ENCODE data around the gene ANKS1B.

Gene ANKS1B

DNA sequence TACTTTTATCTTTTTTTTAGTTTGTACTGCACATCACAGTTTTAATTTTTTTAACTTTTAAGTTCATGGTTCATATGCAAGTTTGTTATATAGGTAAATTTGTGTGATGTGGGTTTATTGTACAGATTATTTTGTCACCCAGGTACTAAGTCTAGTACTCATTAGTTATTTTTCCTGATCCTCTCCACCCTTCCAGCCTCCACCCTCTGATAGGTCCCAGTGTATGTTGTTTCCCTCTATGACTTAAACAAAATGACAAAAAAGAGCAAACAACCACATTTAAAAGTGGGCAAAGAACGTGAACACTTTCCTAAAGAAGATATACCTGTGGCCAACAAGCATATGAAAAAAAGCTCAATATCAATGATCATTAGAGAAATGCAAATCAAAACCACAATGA is 273.5 kb downstream of the ANKS1B start:
- Histone ChIP-seq H3K4me3 (ENCODE audit: low read depth, low read length) (no peak overlapping the region), H3K27me3 (replicated peaks) (no peaks in the 10 kb centered on the region), H3K27ac (no peak overlapping the region), H3K36me3 (replicated peaks) (no peaks in the 10 kb centered on the region)
- TF ChIP-seq, protein P1, sequence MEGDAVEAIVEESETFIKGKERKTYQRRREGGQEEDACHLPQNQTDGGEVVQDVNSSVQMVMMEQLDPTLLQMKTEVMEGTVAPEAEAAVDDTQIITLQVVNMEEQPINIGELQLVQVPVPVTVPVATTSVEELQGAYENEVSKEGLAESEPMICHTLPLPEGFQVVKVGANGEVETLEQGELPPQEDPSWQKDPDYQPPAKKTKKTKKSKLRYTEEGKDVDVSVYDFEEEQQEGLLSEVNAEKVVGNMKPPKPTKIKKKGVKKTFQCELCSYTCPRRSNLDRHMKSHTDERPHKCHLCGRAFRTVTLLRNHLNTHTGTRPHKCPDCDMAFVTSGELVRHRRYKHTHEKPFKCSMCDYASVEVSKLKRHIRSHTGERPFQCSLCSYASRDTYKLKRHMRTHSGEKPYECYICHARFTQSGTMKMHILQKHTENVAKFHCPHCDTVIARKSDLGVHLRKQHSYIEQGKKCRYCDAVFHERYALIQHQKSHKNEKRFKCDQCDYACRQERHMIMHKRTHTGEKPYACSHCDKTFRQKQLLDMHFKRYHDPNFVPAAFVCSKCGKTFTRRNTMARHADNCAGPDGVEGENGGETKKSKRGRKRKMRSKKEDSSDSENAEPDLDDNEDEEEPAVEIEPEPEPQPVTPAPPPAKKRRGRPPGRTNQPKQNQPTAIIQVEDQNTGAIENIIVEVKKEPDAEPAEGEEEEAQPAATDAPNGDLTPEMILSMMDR (IDR thresholded peaks at IDR 0.05; ENCODE audit: low read depth, low read length, missing control alignments) = no peak
- in situ Hi-C loops (cut with HindIII; ENCODE audit: low pct_ligation_motif_present, low sequenced_read_pairs) = no loop called here
- DNase-seq = no peak

- no peaks in the 10 kb centered on the region for H3K36me3 ChIP-seq (replicated peaks)
- in situ Hi-C loops (cut with HindIII; ENCODE audit: low pct_ligation_motif_present, low sequenced_read_pairs) = no loop called here
Measured at GRCh38 chr12:99709619-99710018, 275.1 kb downstream of the ANKS1B start.

GRCh38 chr12:99709116-99709515 is 275.6 kb downstream of the ANKS1B start:
- Histone ChIP-seq H3K27ac (no peak overlapping the region), H3K36me3 (replicated peaks) (no peaks in the 10 kb centered on the region), H3K27me3 (replicated peaks) (no peaks in the 10 kb centered on the region), H3K4me3 (ENCODE audit: low read depth, low read length) (no peak overlapping the region)
- in situ Hi-C loops (cut with HindIII; ENCODE audit: low pct_ligation_motif_present, low sequenced_read_pairs) = no loop called here
- no peak for DNase-seq
- TF ChIP-seq, protein P1 (IDR thresholded peaks at IDR 0.05; ENCODE audit: low read depth, low read length, missing control alignments) = no peak

More at GRCh38 chr12:99709619-99710018, 275.1 kb downstream of the ANKS1B start:
- H3K27me3 ChIP-seq (replicated peaks) = no peaks in the 10 kb centered on the region
- no peak overlapping the region for H3K27ac ChIP-seq
- DNase-seq = no peak
- no peak overlapping the region for H3K4me3 ChIP-seq (ENCODE audit: low read depth, low read length)
- TF ChIP-seq, protein P1 (IDR thresholded peaks at IDR 0.05; ENCODE audit: low read depth, low read length, missing control alignments) = no peak

- TF ChIP-seq, protein P1 (IDR thresholded peaks at IDR 0.05; ENCODE audit: low read depth, low read length, missing control alignments) = no peak
- Histone ChIP-seq H3K4me3 (ENCODE audit: low read depth, low read length) (no peak overlapping the region), H3K27me3 (replicated peaks) (no peaks in the 10 kb centered on the region), H3K36me3 (replicated peaks) (no peaks in the 10 kb centered on the region), H3K27ac (no peak overlapping the region)
- in situ Hi-C loops (cut with HindIII; ENCODE audit: low pct_ligation_motif_present, low sequenced_read_pairs) = no loop called here
- DNase-seq = no peak
Measured at GRCh38 chr12:99707883-99708282, 276.9 kb downstream of the ANKS1B start.

DNA sequence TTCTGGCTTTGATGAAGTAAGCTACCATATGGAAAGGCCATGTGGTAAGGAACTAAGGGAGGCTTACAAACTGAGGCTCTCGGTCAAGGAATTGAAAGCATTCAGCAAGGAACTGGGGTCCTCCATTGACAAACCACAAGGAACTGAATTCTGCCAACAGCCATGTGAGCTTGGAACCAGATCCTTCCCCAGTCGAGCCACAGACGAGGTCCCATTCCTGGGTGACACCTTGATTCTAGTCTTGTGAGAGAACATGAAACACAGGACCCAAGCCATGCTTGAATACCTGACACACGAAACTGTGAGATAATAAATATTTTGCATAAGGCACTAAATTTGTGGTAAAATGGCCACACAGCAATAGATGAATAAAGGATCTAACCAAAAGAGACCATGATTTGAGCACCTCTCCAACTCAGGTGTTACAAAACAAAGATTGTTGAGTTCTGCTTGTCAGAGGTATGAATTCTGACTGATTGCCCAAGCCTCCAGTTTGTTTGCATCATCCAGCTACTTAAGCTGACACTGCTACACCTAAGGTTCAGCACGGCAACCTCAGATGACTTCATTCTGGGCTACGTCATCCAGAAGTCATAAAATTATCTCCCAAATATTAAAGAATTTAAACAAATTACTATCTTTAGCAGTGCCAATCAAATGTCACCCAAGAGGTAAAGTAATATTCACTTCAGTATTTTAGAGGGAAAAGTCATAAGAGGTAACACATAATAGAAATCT is 277.8 kb downstream of the ANKS1B start:
- Histone ChIP-seq H3K27ac (no peak overlapping the region), H3K36me3 (replicated peaks) (no peaks in the 10 kb centered on the region), H3K4me3 (ENCODE audit: low read depth, low read length) (no peak overlapping the region), H3K27me3 (replicated peaks) (no peaks in the 10 kb centered on the region)
- in situ Hi-C loops (cut with HindIII; ENCODE audit: low pct_ligation_motif_present, low sequenced_read_pairs) = no loop called here
- no peak for DNase-seq
- TF ChIP-seq, protein P1 (IDR thresholded peaks at IDR 0.05; ENCODE audit: low read depth, low read length, missing control alignments) = no peak

GRCh38 chr12:99704458-99704857 is 280.3 kb downstream of the ANKS1B start:
- H3K4me3 ChIP-seq (ENCODE audit: low read depth, low read length) = no peak overlapping the region
- no peak for DNase-seq
- H3K27me3 ChIP-seq (replicated peaks) = no peaks in the 10 kb centered on the region
- in situ Hi-C loops (cut with HindIII; ENCODE audit: low pct_ligation_motif_present, low sequenced_read_pairs) = no loop called here
- TF ChIP-seq, protein P1 (IDR thresholded peaks at IDR 0.05; ENCODE audit: low read depth, low read length, missing control alignments) = no peak
- no peak overlapping the region for H3K27ac ChIP-seq
- H3K36me3 ChIP-seq (replicated peaks) = no peaks in the 10 kb centered on the region

Measured in brain microvascular endothelial cell (primary cell).